SK-N-SH (cell line): ENCODE results near the gene SMARCD1. TPM values are rescaled to one million over a fixed set of nuclear protein-coding genes. Genes with fewer than 3 reads are reported as not detected.

Experiments used
- CTCF ChIA-PET: fragments of 300-600, 350-600 bp; formaldehyde crosslinking; extraction: SDS; loops from one replicate; lab custom pipeline; 2021; lab: Yijun Ruan, JAX
- POLR2A ChIA-PET: fragments of 350-600 bp; sonication (Branson Sonifier 250); formaldehyde crosslinking; extraction: SDS; loops from one replicate; lab custom pipeline; 2020; ENCODE audit warnings: antibody characterized with exemption, inconsistent platforms; lab: Yijun Ruan, JAX
- DNase-seq: peaks from one replicate; pipeline ENCODE4 v3.0.0; 2012
- H2AFZ ChIP-seq: fragments of 200-600 bp; sonication (generic); 2 replicates; pipeline ENCODE4 v1.8.1; 2016; ENCODE audit warnings: antibody characterized with exemption, mild to moderate bottlenecking, low read depth
- H3F3A ChIP-seq: fragments of 200-600 bp; sonication (generic); replicated peaks from 2 replicates; pipeline ENCODE3; 2016; ENCODE audit warnings: antibody characterized with exemption, mild to moderate bottlenecking; ENCODE audit not compliant: insufficient read depth
- H3K27ac ChIP-seq, 2 experiments: fragments of 200-500 bp in 1 of 2; fragments of 200-600 bp in 1 of 2; sonication (Bioruptor generic) in 1 of 2; sonication (generic), shearing (Covaris generic) in 1 of 2; 2 replicates each; pipeline versions ENCODE4 v1.5.1 to v1.6.1; 2014 to 2016; ENCODE audit warnings: low read depth in 2 of 2, inconsistent platforms in 1 of 2, low read length in 1 of 2, mild to moderate bottlenecking in 1 of 2, mixed read lengths in 1 of 2
- H3K27me3 ChIP-seq: fragments of 200-600 bp; sonication (generic), shearing (Covaris generic); 2 replicates; pipeline ENCODE4 v1.6.1; 2016; ENCODE audit warnings: mixed run types; ENCODE audit not compliant: insufficient read depth
- H3K36me3 ChIP-seq, 2 experiments: fragments of 200-500 bp in 1 of 2; fragments of 200-600 bp in 1 of 2; sonication (Bioruptor generic) in 1 of 2; sonication (generic) in 1 of 2; replicated peaks in 1 of 2; 2 replicates each; pipeline versions ENCODE3 to v1.5.1; 2014 to 2016; ENCODE audit warnings: low read length in 1 of 2, mild to moderate bottlenecking in 1 of 2; ENCODE audit not compliant: insufficient read depth in 2 of 2, control insufficient read depth in 1 of 2
- H3K4me1 ChIP-seq, 2 experiments: fragments of 200-500 bp in 1 of 2; fragments of 200-600 bp in 1 of 2; sonication (Bioruptor generic) in 1 of 2; sonication (generic), shearing (Covaris generic) in 1 of 2; 2 replicates each; pipeline versions ENCODE4 v1.5.1 to v1.6.1; 2014 to 2016; ENCODE audit warnings: low read depth in 1 of 2, low read length in 1 of 2, mixed run types in 1 of 2; ENCODE audit not compliant: insufficient read depth in 2 of 2, control insufficient read depth in 1 of 2
- H3K4me2 ChIP-seq: fragments of 200-600 bp; sonication (generic), shearing (Covaris generic); 2 replicates; pipeline ENCODE4 v1.6.1; 2017; ENCODE audit warnings: mixed run types
- H3K4me3 ChIP-seq, 2 experiments: fragments of 200-500 bp in 1 of 2; fragments of 200-600 bp in 1 of 2; sonication (Bioruptor generic) in 1 of 2; sonication (generic), shearing (Covaris generic) in 1 of 2; 2 replicates each; pipeline versions ENCODE4 v1.5.1 to v1.8.1; 2014 to 2016; ENCODE audit warnings: low read depth in 2 of 2, inconsistent platforms in 1 of 2, low read length in 1 of 2, mild to moderate bottlenecking in 1 of 2, mixed read lengths in 1 of 2, moderate library complexity in 1 of 2
- H3K79me2 ChIP-seq: fragments of 200-600 bp; sonication (generic); 2 replicates; pipeline ENCODE4 v1.8.1; 2017; ENCODE audit warnings: mild to moderate bottlenecking; ENCODE audit not compliant: insufficient read depth
- H3K9ac ChIP-seq: fragments of 200-600 bp; sonication (generic); 2 replicates; pipeline ENCODE4 v1.6.1; 2017; ENCODE audit warnings: mixed run types
- H3K9me2 ChIP-seq: fragments of 200-600 bp; sonication (generic); 2 replicates; pipeline ENCODE4 v1.6.1; 2017; ENCODE audit warnings: mixed run types
- H3K9me3 ChIP-seq: fragments of 200-600 bp; sonication (generic); 2 replicates; pipeline ENCODE4 v1.6.1; 2017; ENCODE audit warnings: mixed run types, mild to moderate bottlenecking, moderate library complexity
- H4K20me1 ChIP-seq: fragments of 200-600 bp; sonication (generic); 2 replicates; pipeline ENCODE4 v1.6.1; 2017; ENCODE audit warnings: mild to moderate bottlenecking, mixed run types; ENCODE audit not compliant: insufficient read depth
- CTCF ChIP-seq: fragments of 200-600 bp; sonication (generic); IDR thresholded peaks from 2 replicates; pipeline ENCODE4 v1.6.1; 2017; ENCODE audit warnings: antibody characterized with exemption, mild to moderate bottlenecking, moderate library complexity
- EP300 ChIP-seq, 2 experiments: IDR thresholded peaks; 2 replicates each; pipeline versions ENCODE4 v1.4.0 to v1.6.1; 2012; ENCODE audit warnings: borderline replicate concordance in 1 of 2, low read depth in 1 of 2, low read length in 1 of 2
- EZH2phosphoT487 ChIP-seq: fragments of 200-600 bp; sonication (generic); IDR thresholded peaks from 2 replicates; pipeline ENCODE4 v1.6.1; 2017; ENCODE audit warnings: low read depth, mixed run types, mild to moderate bottlenecking, antibody characterized with exemption, moderate library complexity, borderline replicate concordance
- FOSL2 ChIP-seq: IDR thresholded peaks from 2 replicates; pipeline ENCODE4 v1.4.0; 2012; ENCODE audit warnings: low read depth, mild to moderate bottlenecking, moderate library complexity, borderline replicate concordance
- FOXM1 ChIP-seq: IDR thresholded peaks from 2 replicates; pipeline ENCODE4 v1.4.0; 2012; ENCODE audit warnings: low read depth, mild to moderate bottlenecking
- GATA2 ChIP-seq: sonication (generic); formaldehyde crosslinking; IDR thresholded peaks from 2 replicates; pipeline ENCODE4 v1.5.0; 2020; ENCODE audit warnings: mild to moderate bottlenecking, missing genetic modification reagents
- MAX ChIP-seq: IDR thresholded peaks from 2 replicates; pipeline ENCODE4 v1.4.0; 2012; ENCODE audit warnings: low read depth
- MEF2A ChIP-seq: IDR thresholded peaks from 2 replicates; pipeline ENCODE4 v1.4.0; 2012; ENCODE audit warnings: low read depth, borderline replicate concordance
- PBX3 ChIP-seq: IDR thresholded peaks from 2 replicates; pipeline ENCODE4; 2012
- POLR2AphosphoS5 ChIP-seq: IDR thresholded peaks from 2 replicates; pipeline ENCODE4 v1.6.1; 2012; ENCODE audit warnings: low read depth, low read length
- RAD21 ChIP-seq: IDR thresholded peaks from 2 replicates; pipeline ENCODE4 v1.6.1; 2012; ENCODE audit warnings: mild to moderate bottlenecking, low read length
- RFX5 ChIP-seq: IDR thresholded peaks from 2 replicates; pipeline ENCODE4 v1.6.1; 2012; ENCODE audit warnings: mild to moderate bottlenecking, improper control_type of control experiment, low read length
- RXRA ChIP-seq: IDR thresholded peaks from 2 replicates; pipeline ENCODE4 v1.4.0; 2012; ENCODE audit warnings: low read depth, mild to moderate bottlenecking, borderline replicate concordance
- TAF1 ChIP-seq: IDR thresholded peaks from 2 replicates; pipeline ENCODE4 v1.6.1; 2012; ENCODE audit warnings: low read depth, mild to moderate bottlenecking, low read length, moderate library complexity, borderline replicate concordance
- TCF12 ChIP-seq: IDR thresholded peaks from 2 replicates; pipeline ENCODE4 v1.4.0; 2012
- USF1 ChIP-seq: IDR thresholded peaks from 2 replicates; pipeline ENCODE4 v1.4.0; 2012; ENCODE audit warnings: low read depth, borderline replicate concordance
- WGBS: methylation state at CpG from one replicate; pipeline ENCODE4 v1.1.6; 2017; ENCODE audit warnings: low lambda C conversion rate; 5-methylcytosine and 5-hydroxymethylcytosine counted together
- polyA plus RNA-seq, 3 experiments: library from polyadenylated mRNA; depleted of rRNA; stranded (reverse); fragments of >200 nt; gene quantifications; 2 replicates each; pipeline ENCODE4 v1.2.3, GENCODE V29; 2012
- TF ChIP-seq, protein P1 (sequence below): IDR thresholded peaks from 2 replicates; pipeline ENCODE4 v1.4.0; 2012; ENCODE audit warnings: low read depth, borderline replicate concordance

The SMARCD1 gene
- polyA plus RNA-seq, 1 of the 3 experiments (the other 2 are of a cell fraction), result 58.5 TPM

DNA sequence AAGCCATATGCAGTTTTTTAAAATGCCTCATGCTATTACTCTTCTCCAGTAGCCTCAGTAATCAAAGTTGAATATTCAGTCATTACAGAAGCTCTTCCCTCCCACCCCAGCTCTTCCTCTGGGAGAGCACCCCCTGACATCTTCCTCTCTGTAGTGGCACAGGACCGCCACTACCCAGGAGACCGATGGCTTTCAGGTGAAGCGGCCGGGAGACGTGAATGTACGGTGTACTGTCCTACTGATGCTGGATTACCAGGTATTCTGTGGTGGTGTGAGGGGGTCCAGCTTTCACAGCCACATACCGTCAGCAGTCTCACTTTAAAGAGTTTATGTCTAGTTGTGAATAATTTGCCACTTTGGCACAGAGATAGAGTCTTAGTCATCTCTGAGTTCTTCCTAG, 4.6 kb downstream of the SMARCD1 start:
- ChIA-PET CTCF (interaction anchor here (0.7 to 5.1 kb wide), 12 partner anchors 8 to 87 kb away, joined by 3 to 74 read pairs (median 6); partner anchors contain the start of gene COX14), POLR2A (interaction anchor here (1.2 to 1.3 kb wide), 2 partner anchors 12 to 22 kb away, joined by 3 to 4 read pairs; partner anchors contain the start of gene COX14)
- TF ChIP-seq USF1 (no peak), CTCF (no peak), EP300 (IDR thresholded peaks at IDR 0.05; ENCODE audit: borderline replicate concordance in 1 of 2, low read depth in 1 of 2, low read length in 1 of 2) (no peak), MAX (no peak), RXRA (no peak), POLR2AphosphoS5 (no peak), GATA2 (CRISPR knock-in tag) (no peak)
- Histone ChIP-seq H3K9me3 (no peaks in the 10 kb centered on the region), H3K27ac (no peak overlapping the region), H3K9ac (no peak overlapping the region), H3K9me2 (no peaks in the 10 kb centered on the region), H3K27me3 (no peaks in the 10 kb centered on the region), H2AFZ (no peak overlapping the region), H3K4me2 (no peak overlapping the region), H3K36me3 (peaks cover 56 to 63% of the 10 kb centered on the region in 2 experiments), H3K4me1 (peaks cover 14 to 22% of the 10 kb centered on the region in 2 experiments), H3F3A (peaks cover 38% of the 10 kb centered on the region), H4K20me1 (peaks cover 22% of the 10 kb centered on the region), H3K79me2 (peaks cover 21% of the 10 kb centered on the region), H3K4me3 (no peak overlapping the region)
- WGBS, result 98% methylated on average over 7 of the region's 7 CpGs
- DNase-seq, result no peak

DNA sequence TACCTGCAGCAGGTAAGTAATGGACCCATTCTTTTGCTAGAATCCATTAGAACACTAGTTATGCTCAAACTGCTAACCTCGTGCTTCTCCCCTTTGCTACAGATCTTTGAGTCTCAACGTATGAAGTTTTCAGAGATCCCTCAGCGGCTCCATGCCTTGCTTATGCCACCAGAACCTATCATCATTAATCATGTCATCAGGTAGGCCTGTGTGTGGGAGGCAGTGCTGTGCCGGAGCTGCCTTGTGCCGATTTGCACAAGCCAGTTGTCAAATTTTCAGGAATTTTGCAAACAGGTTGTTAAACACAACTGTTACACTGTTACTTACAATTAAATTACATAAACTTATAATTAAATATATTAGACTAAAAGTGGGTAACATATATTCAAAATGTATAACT, 5.2 kb downstream of the SMARCD1 start:
- no peak overlapping the region for H3K27ac ChIP-seq
- WGBS, result 86% methylated on average over 5 of the region's 5 CpGs
- no peak overlapping the region for H3K4me3 ChIP-seq
- no peaks in the 10 kb centered on the region for H3K9me2 ChIP-seq
- H3K4me2 ChIP-seq, result no peak overlapping the region
- H3K79me2 ChIP-seq, result peaks cover 18% of the 10 kb centered on the region
- H2AFZ ChIP-seq, result no peak overlapping the region
- ChIA-PET CTCF (interaction anchor here (1.2 to 5.1 kb wide), 7 partner anchors 11 to 79 kb away, joined by 3 to 74 read pairs (median 7); partner anchors contain the start of gene COX14), POLR2A (interaction anchor here (0.6 to 1.3 kb wide), 2 partner anchors 11 to 20 kb away, joined by 4 read pairs; no protein-coding TSS in a partner anchor)
- H3K36me3 ChIP-seq, result peaks cover 61 to 67% of the 10 kb centered on the region in 2 experiments
- no peaks in the 10 kb centered on the region for H3K9me3 ChIP-seq
- no peaks in the 10 kb centered on the region for H3K27me3 ChIP-seq
- no peak overlapping the region for H3K9ac ChIP-seq
- H3F3A ChIP-seq, result peaks cover 37% of the 10 kb centered on the region
- H3K4me1 ChIP-seq, result peaks cover 14 to 22% of the 10 kb centered on the region in 2 experiments
- no peak for TF ChIP-seq EZH2phosphoT487
- no peak for TF ChIP-seq RXRA
- TF ChIP-seq GATA2 (CRISPR knock-in tag), result no peak
- TF ChIP-seq FOSL2, result no peak
- TF ChIP-seq FOXM1, result no peak
- no peak for TF ChIP-seq RAD21
- no peak for TF ChIP-seq MEF2A
- TF ChIP-seq TCF12, result no peak
- TF ChIP-seq CTCF, result no peak
- no peak for TF ChIP-seq PBX3
- no peak for TF ChIP-seq TAF1
- TF ChIP-seq RFX5, result no peak
- TF ChIP-seq, protein P1, sequence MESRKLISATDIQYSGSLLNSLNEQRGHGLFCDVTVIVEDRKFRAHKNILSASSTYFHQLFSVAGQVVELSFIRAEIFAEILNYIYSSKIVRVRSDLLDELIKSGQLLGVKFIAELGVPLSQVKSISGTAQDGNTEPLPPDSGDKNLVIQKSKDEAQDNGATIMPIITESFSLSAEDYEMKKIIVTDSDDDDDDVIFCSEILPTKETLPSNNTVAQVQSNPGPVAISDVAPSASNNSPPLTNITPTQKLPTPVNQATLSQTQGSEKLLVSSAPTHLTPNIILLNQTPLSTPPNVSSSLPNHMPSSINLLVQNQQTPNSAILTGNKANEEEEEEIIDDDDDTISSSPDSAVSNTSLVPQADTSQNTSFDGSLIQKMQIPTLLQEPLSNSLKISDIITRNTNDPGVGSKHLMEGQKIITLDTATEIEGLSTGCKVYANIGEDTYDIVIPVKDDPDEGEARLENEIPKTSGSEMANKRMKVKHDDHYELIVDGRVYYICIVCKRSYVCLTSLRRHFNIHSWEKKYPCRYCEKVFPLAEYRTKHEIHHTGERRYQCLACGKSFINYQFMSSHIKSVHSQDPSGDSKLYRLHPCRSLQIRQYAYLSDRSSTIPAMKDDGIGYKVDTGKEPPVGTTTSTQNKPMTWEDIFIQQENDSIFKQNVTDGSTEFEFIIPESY, result no peak
- H4K20me1 ChIP-seq, result peaks cover 22% of the 10 kb centered on the region
- no peak for DNase-seq
